HG03064 (cell line): ENCODE measurements around the gene ROBO4.

Source experiments
- ATAC-seq: cut with Tn5 transposase; IDR thresholded peaks from one replicate; pipeline ENCODE4 v1.9.1; 2021; ENCODE audit warnings: low read depth; ENCODE audit not compliant: unreplicated experiment

The ROBO4 gene

DNA sequence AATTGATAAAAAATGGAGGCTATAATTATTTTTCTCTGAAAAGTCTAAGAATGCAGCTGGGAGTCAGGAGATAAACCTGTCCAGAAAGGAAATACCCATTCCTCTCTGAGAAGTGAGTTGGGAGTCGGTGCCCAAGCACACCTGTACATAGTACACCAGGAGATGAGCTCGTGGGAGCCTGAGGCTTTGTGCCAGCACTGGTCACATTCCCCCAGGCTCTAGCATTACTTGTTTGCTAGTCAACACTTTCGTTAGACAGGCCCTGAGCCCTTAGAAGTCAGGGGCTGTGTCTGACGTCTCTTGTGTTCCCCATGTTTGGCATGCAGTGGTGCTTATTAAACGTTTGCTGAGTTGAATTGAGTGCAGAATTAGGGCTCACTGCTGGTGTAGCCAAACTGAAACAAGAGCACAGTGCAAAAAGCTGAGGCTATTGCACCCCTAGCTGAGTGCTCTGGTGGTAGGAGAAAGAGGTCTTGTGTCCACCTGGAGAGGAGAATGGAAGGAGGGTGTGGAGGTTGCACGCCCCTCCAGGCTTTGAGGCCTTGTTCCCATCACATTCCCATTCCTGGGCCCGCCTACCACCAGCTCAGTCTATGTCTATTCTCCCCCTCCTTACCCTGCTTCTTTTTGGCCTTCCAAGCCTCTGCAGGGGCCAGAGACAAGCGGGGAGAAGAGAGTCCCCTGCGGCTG lies 6.8 kb downstream of the ROBO4 start:
- ATAC-seq = no peak

DNA sequence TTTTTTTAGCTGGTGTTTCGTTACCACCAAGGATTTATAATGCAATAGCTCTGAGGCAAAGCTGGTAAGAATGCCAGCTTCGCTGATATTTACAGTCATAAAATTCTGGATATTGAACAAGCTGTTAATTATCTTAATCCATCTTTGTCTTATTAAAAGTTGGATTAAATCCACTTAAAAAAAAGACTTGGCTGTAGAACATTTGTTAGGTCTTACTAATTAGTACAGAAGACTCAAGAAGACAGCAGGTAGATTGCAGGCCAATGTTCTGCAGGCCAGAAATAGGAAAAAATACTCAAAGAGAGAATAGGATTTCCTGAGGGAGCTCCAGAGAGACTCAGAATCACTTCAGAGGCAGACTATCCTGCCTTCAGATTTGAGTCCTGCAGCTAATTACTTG lies 7.5 kb downstream of the ROBO4 start:
- no peak for ATAC-seq

DNA sequence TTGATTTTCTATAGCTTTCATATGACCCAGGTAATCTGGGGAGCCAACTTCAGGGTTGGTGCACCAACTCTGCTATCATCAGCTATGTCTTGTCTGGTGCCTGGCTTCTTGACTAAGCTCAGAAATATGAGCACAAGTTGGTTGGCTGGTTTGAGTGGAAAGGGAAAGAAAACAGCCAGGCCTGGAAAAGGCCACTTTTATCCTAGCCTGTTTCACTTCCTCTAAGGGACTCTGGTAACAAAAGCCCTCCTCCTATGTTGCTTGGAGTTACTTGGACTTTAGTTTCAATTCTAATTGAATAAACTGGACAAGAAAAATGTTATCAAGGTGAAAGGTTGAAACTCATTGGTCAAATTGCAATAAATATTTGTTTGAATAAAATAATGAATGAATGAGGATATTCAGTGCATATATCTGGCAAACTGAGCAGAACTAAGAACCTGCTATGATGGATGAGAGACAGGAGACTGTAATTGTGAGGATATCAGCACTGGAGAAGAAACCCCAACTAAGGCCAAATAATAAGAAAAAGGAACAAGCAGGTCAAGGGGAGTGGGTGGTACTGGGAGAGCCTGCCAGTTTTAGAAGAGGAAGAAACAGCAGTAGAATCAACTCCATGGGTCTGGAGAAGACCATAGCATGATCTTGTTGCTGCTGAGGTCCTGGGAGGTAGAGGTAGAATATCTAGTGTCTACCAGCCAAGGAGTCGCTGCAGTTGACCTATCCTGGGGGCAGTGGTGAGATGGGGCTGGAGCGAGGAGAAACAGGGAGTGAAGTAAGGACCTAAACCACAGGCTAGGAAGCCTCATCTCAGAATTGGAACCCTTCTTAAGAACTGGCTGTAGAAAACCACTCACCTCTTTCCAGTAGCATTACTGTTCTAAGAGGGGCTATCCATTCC lies 8.2 kb downstream of the ROBO4 start:
- ATAC-seq = no peak

DNA sequence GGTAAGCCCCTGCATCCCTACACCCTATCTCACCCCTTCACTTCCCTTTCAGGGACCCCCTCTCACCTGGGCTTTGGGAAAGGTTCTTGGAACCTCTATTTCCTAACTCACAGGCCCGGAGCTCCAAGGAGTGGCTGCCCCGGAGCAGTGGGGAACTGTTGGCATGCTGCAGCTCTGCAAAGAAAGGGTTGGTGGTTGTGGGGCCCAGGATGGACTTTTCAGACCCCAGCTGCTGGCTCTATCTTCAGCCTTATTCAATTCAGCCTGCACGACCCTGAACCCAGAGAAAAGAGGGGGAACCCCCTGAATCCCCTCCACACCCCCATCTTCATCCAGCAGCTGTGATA lies 10.0 kb downstream of the ROBO4 start:
- ATAC-seq = no peak

DNA sequence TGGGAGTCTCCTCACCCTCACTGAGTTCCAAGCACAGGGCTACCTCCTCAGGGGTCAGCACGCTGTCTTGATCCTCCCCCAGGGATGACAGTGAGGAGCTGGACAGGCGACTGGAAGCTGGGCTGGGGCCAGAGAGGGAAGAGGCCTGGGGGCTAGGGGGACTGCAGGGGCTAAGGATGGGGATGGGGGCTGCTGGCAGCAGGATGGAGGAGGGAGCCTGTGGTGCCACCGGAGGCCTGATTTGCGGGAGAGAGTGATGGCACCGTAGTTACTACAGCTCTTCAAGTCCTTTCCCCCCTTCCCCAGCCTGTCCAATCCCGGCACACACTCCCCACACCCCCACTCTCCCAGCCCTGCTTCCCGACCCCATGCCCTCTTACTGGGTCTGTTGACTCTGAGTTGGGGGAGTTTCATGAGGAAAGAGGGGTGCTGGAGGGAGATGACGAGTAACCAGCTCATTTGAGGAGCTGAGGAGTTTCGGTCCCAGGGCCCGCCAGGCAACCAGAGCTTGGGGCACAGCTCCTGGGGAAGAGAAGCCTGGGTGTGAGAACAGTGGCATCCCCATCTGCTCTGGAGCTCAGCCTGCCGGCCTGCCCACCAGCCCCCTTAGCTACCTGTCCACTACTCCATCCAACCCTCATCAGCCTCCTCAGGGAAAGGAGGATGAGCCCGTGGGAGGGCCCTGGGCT lies 10.5 kb downstream of the ROBO4 start:
- no peak for ATAC-seq

DNA sequence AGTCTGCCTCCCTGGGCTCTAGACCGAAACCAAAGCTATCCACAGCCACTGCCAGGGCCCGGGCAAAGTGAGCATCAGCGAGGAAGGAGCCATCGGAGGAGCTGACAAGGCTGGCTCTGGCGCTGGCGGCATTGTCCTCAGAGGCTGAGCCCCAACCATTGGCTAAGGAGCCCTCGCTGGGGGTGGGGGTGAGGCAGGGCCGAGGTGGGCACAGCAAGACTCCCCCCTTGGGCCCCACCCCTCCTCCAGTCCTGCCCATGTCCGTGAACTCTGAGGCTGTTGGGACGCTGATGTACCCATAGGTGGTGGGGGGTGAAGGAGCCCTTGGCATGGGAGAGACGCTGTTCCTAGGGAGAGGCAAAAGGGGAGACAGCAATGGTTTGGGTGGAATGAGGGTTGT lies 11.2 kb downstream of the ROBO4 start:
- no peak for ATAC-seq

DNA sequence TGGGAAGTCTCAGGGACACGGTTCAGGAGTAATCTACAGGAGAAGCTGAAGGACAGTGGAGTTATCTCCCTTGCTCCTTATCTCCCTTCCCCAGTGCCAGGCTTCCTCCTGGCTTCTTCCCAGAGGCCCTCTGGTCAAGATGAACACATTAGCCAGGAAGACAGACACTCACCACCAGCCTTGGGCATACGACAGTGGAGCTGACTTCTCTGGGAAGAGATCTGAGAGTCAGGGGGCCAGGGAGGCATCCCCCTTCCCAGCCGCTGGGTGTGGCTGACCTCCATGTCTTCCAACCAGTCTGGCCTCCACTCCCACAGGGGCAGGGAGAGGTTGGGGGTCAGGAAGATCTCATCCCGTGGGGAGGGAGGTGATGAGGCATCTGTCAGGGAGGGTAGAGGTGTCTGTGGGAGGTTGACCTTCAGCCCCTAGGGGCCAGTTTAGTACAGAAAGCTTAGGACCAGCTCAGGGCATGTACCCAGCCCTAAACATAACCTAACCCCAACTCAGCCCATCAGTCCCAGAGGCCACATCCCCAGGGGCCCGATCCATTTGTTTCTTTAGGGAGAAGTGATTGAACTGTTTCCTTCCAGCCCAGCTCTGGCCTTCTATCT lies 12.7 kb downstream of the ROBO4 start:
- no peak for ATAC-seq

DNA sequence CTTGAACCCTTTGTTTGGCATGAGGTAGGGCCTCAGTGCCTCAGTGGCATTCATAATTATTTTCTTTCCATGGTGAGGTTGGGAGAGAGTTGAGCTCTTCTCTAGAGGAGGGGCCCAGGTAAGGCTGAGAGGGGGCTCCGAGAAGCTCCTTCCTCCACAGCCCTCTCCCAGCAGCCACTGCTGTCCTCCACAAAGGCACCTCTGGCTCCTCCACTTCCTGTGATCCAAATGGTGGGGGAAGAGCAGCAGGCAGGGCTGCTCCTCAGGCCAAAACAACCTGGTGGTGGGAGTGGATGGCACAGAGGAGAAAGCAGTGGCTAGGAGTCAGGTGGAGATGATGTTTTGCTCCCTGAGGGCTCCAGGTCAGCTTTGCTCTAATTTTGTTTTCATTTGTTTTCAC lies 13.3 kb downstream of the ROBO4 start:
- no peak for ATAC-seq

DNA sequence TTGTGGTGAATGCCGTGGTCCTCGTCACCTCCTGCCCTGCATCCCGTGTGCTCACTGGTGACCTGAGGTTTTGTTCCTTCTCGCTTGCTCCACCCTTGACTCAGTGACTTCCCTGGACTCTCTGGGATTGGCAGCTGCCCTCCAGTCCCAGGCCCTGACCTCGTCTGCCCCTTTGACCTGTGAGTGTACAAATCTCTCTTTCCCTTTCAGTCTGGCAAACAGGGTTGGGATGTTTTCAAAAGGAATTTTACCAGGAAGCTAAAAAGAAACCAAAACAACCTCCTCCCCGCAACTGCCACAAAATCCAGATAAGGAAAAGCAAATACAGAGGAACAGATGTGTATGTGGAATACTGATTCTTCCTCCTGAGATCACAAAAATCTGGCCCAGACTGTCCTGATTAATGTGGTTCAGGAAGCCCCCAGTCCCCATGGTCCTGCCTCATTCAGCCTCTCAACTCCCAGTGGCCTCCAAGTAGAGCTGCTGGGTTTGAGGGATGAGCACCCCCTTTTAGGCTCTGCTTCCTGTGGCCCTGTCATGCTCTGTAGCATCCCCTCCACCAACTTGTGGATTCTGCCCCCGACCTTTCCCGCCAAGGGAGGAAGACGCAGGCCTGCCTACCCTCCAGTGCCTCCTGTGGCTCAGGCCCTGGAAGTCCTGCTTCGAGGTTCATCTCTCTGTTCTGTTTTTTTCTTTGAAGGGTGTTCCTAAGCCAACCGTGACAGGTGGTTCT lies 15.2 kb downstream of the ROBO4 start:
- no peak for ATAC-seq

DNA sequence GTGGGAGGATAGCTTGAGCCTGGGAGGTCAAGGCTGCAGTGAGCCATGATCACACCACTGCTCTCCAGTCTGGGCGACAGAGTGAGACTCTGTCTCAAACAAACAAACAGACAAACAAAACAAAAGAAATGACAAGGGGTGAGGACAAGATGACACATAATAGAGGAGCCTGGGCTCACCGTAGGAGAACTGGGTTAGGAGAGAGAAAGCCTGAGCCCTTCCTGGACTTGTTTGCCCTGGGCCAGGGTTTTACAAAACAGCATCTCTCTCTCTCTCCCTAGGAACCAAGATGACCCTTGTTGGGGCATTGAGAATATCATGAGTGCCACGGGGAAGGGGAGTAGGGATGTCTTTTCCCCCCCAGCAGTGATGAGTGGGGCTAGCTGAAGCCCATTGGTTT lies 16.7 kb downstream of the ROBO4 start:
- no peak for ATAC-seq

DNA sequence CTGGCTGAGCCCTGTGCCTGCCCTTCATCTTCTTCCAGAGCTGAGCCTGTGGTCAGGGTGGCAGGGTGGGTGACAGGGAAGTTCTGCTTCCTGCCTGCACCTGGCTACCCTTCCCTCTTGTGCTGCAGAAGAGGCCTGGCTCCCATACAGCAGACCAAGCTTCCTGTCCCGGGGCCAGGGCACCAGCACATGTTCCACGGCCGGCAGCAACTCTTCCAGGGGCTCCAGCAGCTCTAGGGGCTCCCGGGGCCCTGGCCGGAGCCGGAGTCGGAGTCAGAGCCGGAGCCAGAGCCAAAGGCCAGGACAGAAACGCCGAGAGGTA lies 17.4 kb downstream of the ROBO4 start:
- ATAC-seq = no peak

DNA sequence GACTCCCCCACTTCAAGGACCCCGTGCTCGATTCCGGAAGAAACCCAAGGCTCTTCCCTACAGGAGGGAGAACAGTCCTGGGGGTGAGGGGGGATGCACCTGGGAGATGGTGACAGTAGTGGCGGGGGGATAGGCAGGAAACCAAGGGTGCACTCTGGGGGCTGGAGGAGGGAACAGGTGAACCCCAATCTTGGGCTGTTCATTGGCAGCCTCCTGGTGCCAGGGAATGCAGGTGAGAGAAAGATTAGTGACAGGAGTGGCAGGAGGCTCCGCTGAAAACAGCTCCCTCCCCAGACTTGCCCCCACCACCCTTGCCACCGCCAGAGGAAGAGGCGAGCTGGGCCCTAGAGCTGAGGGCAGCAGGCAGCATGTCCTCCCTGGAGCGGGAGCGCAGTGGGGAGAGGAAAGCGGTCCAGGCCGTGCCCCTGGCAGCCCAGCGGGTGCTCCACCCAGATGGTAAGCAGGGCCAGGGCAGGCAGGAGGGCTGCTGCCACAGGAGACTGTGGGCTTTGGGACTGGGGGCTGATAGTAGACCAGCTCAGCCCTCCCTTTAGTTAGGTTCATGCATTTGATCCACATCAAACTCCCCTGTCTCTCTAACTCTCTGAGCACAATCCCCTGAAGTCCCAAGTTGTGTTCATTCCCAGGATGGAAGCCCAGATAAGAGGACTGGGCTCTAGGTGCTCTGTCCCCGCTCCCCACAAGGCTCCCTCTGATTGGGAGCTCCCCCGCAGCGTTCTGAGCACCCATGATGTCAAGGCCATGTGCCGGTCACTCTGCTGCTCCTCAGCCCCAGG lies 18.0 kb downstream of the ROBO4 start:
- ATAC-seq = no peak

DNA sequence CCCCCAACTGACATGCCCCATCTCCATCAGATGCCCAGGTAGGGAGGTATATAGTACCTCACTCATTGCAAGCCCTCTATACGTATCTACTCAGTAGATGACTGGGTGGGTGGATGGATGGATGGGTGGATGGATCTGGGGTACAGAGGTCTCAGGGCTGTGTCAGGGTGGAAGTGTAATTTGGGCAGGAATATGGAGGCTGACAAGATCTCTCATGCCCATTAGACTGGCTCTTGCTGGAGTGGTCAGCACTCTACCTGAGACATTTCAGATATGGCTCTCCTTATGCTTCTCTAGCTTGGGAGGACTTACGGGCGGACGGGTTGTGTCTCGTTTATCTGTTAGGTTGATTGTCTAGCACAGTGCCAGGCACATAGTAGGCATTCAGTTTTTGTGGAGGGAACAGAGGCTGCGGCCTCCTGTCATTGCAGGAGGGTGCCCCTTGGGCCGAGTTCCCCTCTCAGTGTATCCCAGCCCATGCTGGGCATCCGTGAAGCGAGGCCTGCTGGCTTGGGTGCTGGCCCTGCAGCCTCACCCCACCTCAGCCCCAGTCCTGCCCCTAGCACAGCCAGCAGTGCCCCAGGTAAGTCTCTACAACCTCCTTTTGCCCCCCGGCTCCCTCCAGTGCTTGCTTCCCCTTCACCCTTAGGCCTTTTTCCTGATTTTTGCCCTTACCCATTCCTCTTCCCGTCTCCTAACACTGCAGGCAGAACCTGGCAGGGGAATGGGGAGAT lies 18.7 kb downstream of the ROBO4 start:
- no peak for ATAC-seq

DNA sequence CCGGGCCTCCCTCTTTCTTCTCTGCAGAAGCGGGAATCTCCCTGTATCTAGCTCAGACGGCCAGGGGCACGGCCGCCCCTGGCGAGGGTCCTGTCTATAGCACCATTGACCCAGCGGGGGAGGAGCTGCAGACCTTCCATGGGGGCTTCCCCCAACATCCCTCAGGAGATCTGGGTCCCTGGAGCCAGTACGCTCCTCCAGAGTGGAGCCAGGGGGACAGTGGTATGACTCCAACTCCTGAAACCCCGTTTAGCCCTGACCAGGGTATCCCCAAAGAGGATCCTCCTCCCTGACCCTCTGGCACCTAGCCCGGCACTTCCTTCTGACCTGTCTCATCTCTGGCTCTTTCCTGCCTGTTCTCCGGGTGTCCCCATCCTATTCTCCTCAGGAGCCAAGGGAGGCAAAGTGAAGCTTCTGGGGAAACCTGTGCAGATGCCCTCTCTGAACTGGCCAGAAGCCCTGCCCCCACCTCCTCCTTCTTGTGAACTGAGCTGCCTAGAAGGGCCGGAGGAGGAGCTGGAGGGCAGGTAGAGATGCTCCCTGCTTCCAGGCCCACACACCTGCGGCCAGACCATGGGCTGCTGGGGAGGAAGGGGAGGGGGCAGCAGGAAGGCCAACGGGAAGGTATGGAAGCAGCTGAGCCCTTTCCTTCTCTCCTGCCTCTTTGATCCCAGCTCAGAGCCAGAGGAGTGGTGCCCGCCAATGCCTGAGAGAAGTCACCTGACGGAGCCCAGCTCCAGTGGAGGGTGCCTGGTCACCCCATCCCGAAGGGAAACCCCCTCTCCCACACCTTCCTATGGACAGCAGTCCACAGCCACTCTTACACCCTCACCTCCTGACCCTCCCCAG lies 19.5 kb downstream of the ROBO4 start:
- no peak for ATAC-seq

DNA sequence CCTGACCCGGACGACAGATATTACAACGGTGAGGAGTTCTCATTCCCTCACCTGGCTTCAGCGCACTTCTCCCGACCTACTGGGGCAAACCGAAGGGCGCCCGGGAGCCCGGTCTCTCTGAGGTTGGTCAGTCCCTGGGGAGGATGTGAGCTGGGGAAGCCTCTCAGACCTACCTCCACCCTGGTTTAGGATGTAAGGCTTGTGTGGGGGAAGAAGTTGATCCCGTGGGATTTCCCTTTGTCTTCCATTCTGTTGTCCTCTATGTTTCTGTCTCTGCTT lies 20.1 kb downstream of the ROBO4 start:
- no peak for ATAC-seq

DNA sequence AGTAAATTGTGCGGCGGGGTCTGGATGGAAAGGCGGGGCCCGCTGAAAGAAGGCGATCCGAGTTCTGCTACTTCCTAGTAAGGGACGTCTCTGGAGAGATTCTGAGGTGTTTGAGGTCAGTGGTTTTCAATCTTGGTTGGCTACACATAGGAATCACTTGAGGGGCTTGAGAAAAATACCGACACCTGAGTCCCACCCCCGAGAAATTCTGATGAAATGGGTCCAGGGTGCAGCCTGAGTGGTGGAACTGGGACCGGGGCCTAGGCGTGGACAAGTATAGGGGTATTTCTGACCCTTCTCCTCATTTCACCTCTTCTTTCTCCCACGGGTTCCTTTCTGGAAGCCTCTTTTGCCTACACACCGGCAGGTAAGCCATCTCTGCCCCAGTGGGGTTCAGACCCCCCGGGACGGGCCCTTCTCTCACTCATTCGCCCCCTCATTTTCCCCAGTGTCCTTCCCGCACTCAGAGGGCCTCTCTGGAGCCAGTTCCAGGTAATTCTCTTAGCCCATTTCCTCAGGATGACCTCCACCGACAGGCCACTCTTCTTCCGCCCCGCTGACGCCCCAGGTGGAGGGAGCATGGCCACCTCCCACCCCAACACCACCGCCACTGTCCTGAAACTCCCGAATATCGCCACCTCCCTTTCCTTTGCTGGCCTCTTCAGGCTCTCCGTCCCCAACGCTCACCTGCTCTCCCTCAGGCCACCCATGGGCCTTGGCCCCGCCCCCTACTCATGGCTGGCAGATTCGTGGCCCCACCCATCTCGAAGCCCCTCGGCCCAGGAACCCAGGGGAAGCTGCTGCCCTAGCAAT lies 20.6 kb downstream of the ROBO4 start:
- no peak for ATAC-seq

DNA sequence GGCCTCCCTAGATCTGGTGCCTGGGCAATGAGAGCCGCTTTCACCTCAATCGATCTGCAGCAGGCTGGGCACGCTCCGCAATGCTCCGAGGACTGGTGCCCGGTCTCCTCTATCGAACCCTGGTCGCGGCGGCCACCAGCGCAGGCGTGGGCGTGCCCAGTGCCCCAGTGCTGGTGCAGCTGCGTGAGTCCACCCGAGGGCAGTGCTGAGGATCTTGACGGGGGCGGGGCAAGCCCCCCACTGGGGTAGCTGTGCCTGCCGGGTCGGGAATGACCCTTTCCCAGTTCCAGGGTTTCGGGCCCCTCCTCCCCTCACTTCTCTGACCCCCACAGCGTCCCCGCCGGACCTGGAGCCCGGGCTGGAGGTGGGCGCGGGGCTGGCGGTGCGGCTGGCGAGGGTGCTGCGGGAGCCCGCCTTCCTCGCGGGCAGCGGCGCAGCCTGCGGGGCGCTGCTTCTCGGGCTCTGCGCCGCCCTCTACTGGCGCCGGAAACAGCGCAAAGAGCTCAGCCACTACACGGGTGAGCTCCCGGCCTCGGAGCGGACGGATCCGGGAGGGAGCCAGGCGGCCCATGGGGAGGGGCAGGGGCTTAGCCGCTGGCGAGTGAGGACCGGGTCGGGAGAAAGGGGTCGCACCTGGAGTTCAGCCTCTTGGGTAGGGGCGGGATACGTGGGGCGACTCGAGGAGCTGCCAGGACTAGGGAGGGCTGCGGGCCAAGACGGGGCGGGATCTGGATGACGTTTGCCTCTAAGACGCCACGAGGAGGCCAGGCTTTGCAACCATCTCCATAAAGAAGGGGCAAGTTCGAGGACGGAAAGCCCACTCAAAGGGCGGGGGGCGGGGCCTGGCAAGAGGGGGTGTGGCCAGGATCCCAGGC lies 21.5 kb downstream of the ROBO4 start:
- ATAC-seq = peak; percentile 94
